OCI-LY7 (cell line): ENCODE data around the gene BMPER. TPM values are rescaled to one million over a fixed set of nuclear protein-coding genes. Genes with fewer than 3 reads are reported as not detected.

Source experiments
- BruUV-seq: library from RNA; stranded (reverse); fragments of 400-500 nt; replicated peaks from 2 replicates; lab custom pipeline; 2021; lab: Mats Ljungman, UMichigan
- CTCF ChIA-PET: fragments of 300-600 bp; sonication (Branson Sonifier 250); formaldehyde crosslinking; loops from one replicate; lab custom pipeline; 2022; ENCODE audit warnings: antibody characterized with exemption; ENCODE audit not compliant: unreplicated experiment; lab: Charles Lee
- POLR2A ChIA-PET: fragments of 300-600 bp; sonication (Branson Sonifier 250); formaldehyde crosslinking; loops from one replicate; lab custom pipeline; 2022; ENCODE audit warnings: antibody characterized with exemption; lab: Charles Lee
- DNase-seq: peaks from one replicate; pipeline ENCODE4 v3.0.0-alpha.2; 2015; ENCODE audit warnings: low spot score
- H2AFZ ChIP-seq: fragments of 200-600 bp; sonication (generic), shearing (Covaris generic); 2 replicates; pipeline ENCODE4 v1.6.1; 2014; ENCODE audit warnings: mild to moderate bottlenecking, antibody characterized with exemption, low read length, moderate library complexity
- H3K27ac ChIP-seq: fragments of 200-600 bp; sonication (generic); 2 replicates; pipeline ENCODE4 v1.5.1; 2014; ENCODE audit warnings: mixed run types, low read depth, mild to moderate bottlenecking, moderate library complexity, low read length, inconsistent platforms; ENCODE audit not compliant: poor library complexity, severe bottlenecking
- H3K36me3 ChIP-seq: fragments of 200-600 bp; sonication (generic); 2 replicates; pipeline ENCODE4 v1.6.1; 2014; ENCODE audit warnings: mild to moderate bottlenecking, antibody characterized with exemption, low read length, moderate library complexity, mixed read lengths; ENCODE audit not compliant: insufficient read depth
- H3K4me1 ChIP-seq: fragments of 200-600 bp; sonication (generic); 2 replicates; pipeline ENCODE4 v1.5.1; 2014; ENCODE audit warnings: mild to moderate bottlenecking, low read length; ENCODE audit not compliant: insufficient read depth, poor library complexity, severe bottlenecking
- H3K4me2 ChIP-seq: fragments of 200-600 bp; sonication (generic); 2 replicates; pipeline ENCODE4 v1.6.1; 2014; ENCODE audit warnings: mild to moderate bottlenecking, low read length
- H3K4me3 ChIP-seq: fragments of 200-600 bp; sonication (generic); 2 replicates; pipeline ENCODE4 v1.5.1; 2014; ENCODE audit warnings: mild to moderate bottlenecking, low read depth, low read length; ENCODE audit not compliant: poor library complexity, severe bottlenecking
- H3K79me2 ChIP-seq: fragments of 200-600 bp; sonication (generic); 2 replicates; pipeline ENCODE4 v1.6.1; 2016; ENCODE audit warnings: low read depth, mild to moderate bottlenecking, low read length, moderate library complexity, mixed read lengths; ENCODE audit not compliant: insufficient read depth
- H3K9me2 ChIP-seq: fragments of 200-600 bp; sonication (generic); 2 replicates; pipeline ENCODE4 v1.6.1; 2016; ENCODE audit warnings: mild to moderate bottlenecking, low read length, mixed read lengths; ENCODE audit not compliant: insufficient read depth
- H3K9me3 ChIP-seq: fragments of 200-600 bp; sonication (generic); 2 replicates; pipeline ENCODE4 v1.6.1; 2014; ENCODE audit warnings: mild to moderate bottlenecking, mixed run types, low read length, mixed read lengths
- H4K20me1 ChIP-seq: fragments of 200-600 bp; sonication (generic); 2 replicates; pipeline ENCODE4 v1.6.1; 2014; ENCODE audit warnings: mild to moderate bottlenecking, antibody characterized with exemption, low read length, moderate library complexity, mixed read lengths; ENCODE audit not compliant: insufficient read depth
- CTCF ChIP-seq: fragments of 200-600 bp; sonication (generic); conservative IDR thresholded peaks from 2 replicates; pipeline ENCODE4 v1.5.1; 2014; ENCODE audit warnings: mild to moderate bottlenecking, antibody characterized with exemption, low read length, moderate library complexity, mixed read lengths
- EZH2phosphoT487 ChIP-seq: fragments of 200-600 bp; sonication (generic); IDR thresholded peaks from 2 replicates; pipeline ENCODE4 v1.6.1; 2018; ENCODE audit warnings: low read depth, borderline replicate concordance, mild to moderate bottlenecking, mixed run types, antibody characterized with exemption, low read length, moderate library complexity, mixed read lengths
- intact Hi-C: fragments of 100-400 bp; cut with micrococcal nuclease; formaldehyde crosslinking; loops from one replicate; pipeline ENCODE4 v1.10.0; 2022; ENCODE audit not compliant: unreplicated experiment
- total RNA-seq, 2 experiments: library from RNA; depleted of rRNA in 1 of 2; stranded (reverse); fragments of >200 nt in 1 of 2; shearing (Covaris generic) in 1 of 2; gene quantifications; 2 replicates each; pipeline ENCODE4 v1.2.3, GENCODE V29; 2014 to 2022

Gene BMPER
- total RNA-seq, 2 experiments from 2014 or later = not detected

DNA sequence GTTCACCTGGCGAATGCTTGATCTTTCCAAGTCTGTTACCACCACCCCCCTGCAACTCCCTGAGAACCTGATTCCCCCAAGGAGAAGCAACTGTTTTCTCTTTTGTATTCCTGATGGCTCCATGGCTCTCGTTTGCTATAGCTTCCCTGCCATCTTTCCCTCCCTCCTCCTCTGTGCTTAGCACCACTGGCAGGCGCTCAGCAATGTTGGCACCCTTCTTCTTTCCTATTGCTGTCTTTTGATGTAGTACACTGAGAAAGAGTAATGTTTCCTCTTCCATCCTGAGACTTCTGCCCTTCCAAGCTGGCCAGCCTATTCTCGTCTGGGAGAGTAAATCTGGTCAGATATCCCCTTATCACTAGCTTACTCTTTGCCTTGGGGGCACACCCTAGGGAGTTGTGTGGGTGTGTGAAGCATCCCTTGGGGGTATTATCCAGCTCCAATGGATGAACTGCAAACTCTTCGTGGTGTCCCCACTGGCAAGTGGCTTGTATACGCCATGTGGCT is 74.0 kb downstream of the BMPER start:
- Histone ChIP-seq H3K36me3 (no peaks in the 10 kb centered on the region), H3K4me3 (no peak overlapping the region), H2AFZ (no peak overlapping the region), H3K79me2 (no peaks in the 10 kb centered on the region), H3K4me1 (no peaks in the 10 kb centered on the region), H4K20me1 (no peaks in the 10 kb centered on the region), H3K9me2 (no peaks in the 10 kb centered on the region), H3K4me2 (no peak overlapping the region), H3K27ac (no peak overlapping the region), H3K9me3 (no peaks in the 10 kb centered on the region)
- POLR2A ChIA-PET = interaction anchor here (0.7 kb wide), 1 partner anchor 164 kb away, joined by 3 read pairs; no protein-coding TSS in a partner anchor
- BruUV-seq = no TSS peak
- TF ChIP-seq EZH2phosphoT487 (no peak), CTCF (no peak)
- intact Hi-C loops = no loop called here
- CTCF ChIA-PET = interaction anchor here (0.6 kb wide), 1 partner anchor 1057 kb away, joined by 3 read pairs; no protein-coding TSS in a partner anchor
- DNase-seq = no peak

DNA sequence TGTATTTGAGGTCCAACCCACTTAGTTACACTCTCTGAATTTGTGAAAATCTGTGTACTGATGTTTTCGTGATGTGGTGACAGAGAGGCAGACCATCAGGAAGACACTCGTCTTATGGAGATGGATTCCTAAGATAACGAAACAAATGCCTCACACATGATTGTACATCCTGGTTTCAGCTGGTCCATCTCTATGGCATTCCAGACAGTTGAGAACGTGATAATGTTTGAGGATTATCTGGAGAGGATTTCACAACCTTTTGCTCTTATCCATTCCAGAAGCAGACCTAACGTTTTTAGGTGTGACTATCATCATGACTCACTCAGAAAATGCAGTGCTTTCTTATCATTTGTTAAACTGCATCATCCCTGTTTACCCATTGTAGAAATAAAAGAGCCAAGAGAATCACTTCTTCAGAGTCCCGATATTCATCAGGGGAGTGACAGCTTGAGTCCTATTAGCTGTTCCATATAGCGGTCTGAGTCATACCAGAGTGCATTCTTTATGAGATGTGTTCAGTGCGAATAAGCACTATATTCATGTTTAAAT is 74.5 kb downstream of the BMPER start:
- Histone ChIP-seq H4K20me1 (no peaks in the 10 kb centered on the region), H3K4me3 (no peak overlapping the region), H3K36me3 (no peaks in the 10 kb centered on the region), H3K79me2 (no peaks in the 10 kb centered on the region), H3K9me2 (no peaks in the 10 kb centered on the region), H3K4me2 (no peak overlapping the region), H3K27ac (no peak overlapping the region), H2AFZ (no peak overlapping the region), H3K9me3 (no peaks in the 10 kb centered on the region), H3K4me1 (no peaks in the 10 kb centered on the region)
- no peak for DNase-seq
- intact Hi-C loops = no loop called here
- POLR2A ChIA-PET = no interaction called here
- CTCF ChIA-PET = no interaction called here
- no TSS peak for BruUV-seq
- TF ChIP-seq CTCF = no peak
- no peak for TF ChIP-seq EZH2phosphoT487

DNA sequence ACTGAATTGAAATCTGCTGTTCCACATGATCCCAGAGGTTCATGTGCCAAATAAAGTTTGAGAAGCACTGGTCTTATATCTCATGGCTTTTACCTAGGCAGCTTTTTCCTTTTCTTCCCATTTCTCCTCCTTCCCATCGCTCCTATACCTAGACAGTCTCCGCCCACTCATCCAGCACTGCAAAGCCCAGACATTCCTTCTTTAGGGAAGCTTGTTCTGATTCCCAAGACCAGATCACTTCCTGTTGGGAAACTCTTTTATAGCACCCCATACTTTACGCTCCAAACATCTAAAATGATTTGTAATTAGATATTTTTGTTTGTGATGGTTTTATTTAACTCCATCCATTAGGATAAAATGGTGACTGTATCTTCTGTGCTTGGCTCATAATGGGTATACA is 75.9 kb downstream of the BMPER start:
- POLR2A ChIA-PET = no interaction called here
- DNase-seq = no peak
- CTCF ChIA-PET = interaction anchor here (0.6 kb wide), 1 partner anchor 1422 kb away, joined by 3 read pairs; no protein-coding TSS in a partner anchor
- Histone ChIP-seq H3K9me3 (no peaks in the 10 kb centered on the region), H3K4me3 (no peak overlapping the region), H4K20me1 (no peaks in the 10 kb centered on the region), H3K4me1 (no peaks in the 10 kb centered on the region), H3K9me2 (no peaks in the 10 kb centered on the region), H3K27ac (no peak overlapping the region), H3K4me2 (no peak overlapping the region), H3K36me3 (no peaks in the 10 kb centered on the region), H3K79me2 (no peaks in the 10 kb centered on the region), H2AFZ (no peak overlapping the region)
- TF ChIP-seq EZH2phosphoT487 = no peak
- TF ChIP-seq CTCF = no peak
- no TSS peak for BruUV-seq
- intact Hi-C loops = no loop called here
